ENCODE measurements around the gene SNX7. TPM values are rescaled to one million over a fixed set of nuclear protein-coding genes. Genes with fewer than 3 reads are reported as not detected.

The SNX7 gene
- polyA plus RNA-seq, 2 of the 4 experiments (the other 2 are of a cell fraction): 29.5 to 45.1 TPM

GRCh38 chr1:98769162-98769561 is 107.6 kb downstream of the SNX7 start:
- no peak overlapping the region for H3K27ac ChIP-seq
- 64% methylated on average over 3 of the region's 3 CpGs for WGBS (ENCODE audit: missing lambda C conversion rate)
- H3K4me2 ChIP-seq: no peak overlapping the region
- no peak overlapping the region for H3K4me3 ChIP-seq
- no peaks in the 10 kb centered on the region for H3K4me1 ChIP-seq
- ChIA-PET POLR2A (no interaction called here), CTCF (interaction anchor here (0.9 kb wide), 1 partner anchor 10 kb away, joined by 3 read pairs; no protein-coding TSS in a partner anchor)
- FAIRE-seq: no peak
- TF ChIP-seq EP300 (IDR thresholded peaks at IDR 0.05): no peak
- TF ChIP-seq TFCP2L1 (CRISPR knock-in tag; IDR thresholded peaks at IDR 0.05): no peak
- TF ChIP-seq SREBF2 (IDR thresholded peaks at IDR 0.05): no peak
- no peak for TF ChIP-seq SMC3 (IDR thresholded peaks at IDR 0.05)
- no peak for TF ChIP-seq HMGXB4 (CRISPR knock-in tag; IDR thresholded peaks at IDR 0.05; ENCODE audit: borderline replicate concordance)
- no peak for TF ChIP-seq RAD21 (conservative IDR thresholded peaks at IDR 0.05 in 1 of 2, IDR thresholded peaks at IDR 0.05 in 1 of 2)
- no peak for TF ChIP-seq CBX8 (IDR thresholded peaks at IDR 0.05)
- TF ChIP-seq ZNF302 (CRISPR knock-in tag; IDR thresholded peaks at IDR 0.05): no peak
- no peak for TF ChIP-seq FOXS1 (CRISPR knock-in tag; IDR thresholded peaks at IDR 0.05)
- no peak for TF ChIP-seq ESRRA (IDR thresholded peaks at IDR 0.05; ENCODE audit: borderline replicate concordance, low read length)
- TF ChIP-seq KDM1A (IDR thresholded peaks at IDR 0.05; ENCODE audit: low read depth): no peak
- no peak for TF ChIP-seq HOXB13 (CRISPR knock-in tag; IDR thresholded peaks at IDR 0.05; ENCODE audit: low read depth)
- TF ChIP-seq HOXB5 (CRISPR knock-in tag; IDR thresholded peaks at IDR 0.05): no peak
- no peak for TF ChIP-seq NR3C1 (IDR thresholded peaks at IDR 0.05)
- TF ChIP-seq CBX2 (IDR thresholded peaks at IDR 0.05; ENCODE audit: borderline replicate concordance, low read depth): no peak
- no peak for TF ChIP-seq NFE2L2 (conservative IDR thresholded peaks at IDR 0.05; ENCODE audit: low read length)
- TF ChIP-seq CHD2 (IDR thresholded peaks at IDR 0.05; ENCODE audit: low read length, partially characterized antibody): no peak
- TF ChIP-seq EHMT2 (IDR thresholded peaks at IDR 0.05; ENCODE audit: low read depth): no peak
- no peak for TF ChIP-seq BHLHE40 (IDR thresholded peaks at IDR 0.05; ENCODE audit: low read depth, low read length)
- DNase-seq (ENCODE audit: low read depth in 1 of 2, low spot score in 1 of 2): no peak
- no peaks in the 10 kb centered on the region for H3K9me3 ChIP-seq
- ATAC-seq: no peak

- WGBS (ENCODE audit: missing lambda C conversion rate): 14% methylated on average over 2 of the region's 2 CpGs
- Histone ChIP-seq H3K4me1 (no peaks in the 10 kb centered on the region), H3K27ac (no peak overlapping the region), H3K9me3 (peaks cover 3% of the 10 kb centered on the region; the same call in 1 of the 3 replicates), H3K4me3 (no peak overlapping the region), H3K4me2 (no peak overlapping the region)
- ATAC-seq (no peak), DNase-seq (ENCODE audit: low read depth in 1 of 2, low spot score in 1 of 2) (no peak), FAIRE-seq (no peak)
- ChIA-PET CTCF (no interaction called here), POLR2A (no interaction called here)
- no peak for TF ChIP-seq PBX3 (IDR thresholded peaks at IDR 0.05)
- TF ChIP-seq MYC (IDR thresholded peaks at IDR 0.05; ENCODE audit: borderline replicate concordance, low read length): no peak
- TF ChIP-seq HDAC2 (IDR thresholded peaks at IDR 0.05): no peak
These were observed 120.4 kb downstream of the SNX7 start for GRCh38 chr1:98781906-98782305.

- FAIRE-seq: no peak
- POLR2A ChIA-PET: no interaction called here
These were observed 122.3 kb downstream of the SNX7 start for GRCh38 chr1:98783821-98784220.

More at GRCh38 chr1:98783821-98784220, 122.3 kb downstream of the SNX7 start:
- H3K9me3 ChIP-seq: peaks cover 3% of the 10 kb centered on the region; the same call in 1 of the 3 replicates
- DNase-seq (ENCODE audit: low read depth in 1 of 2, low spot score in 1 of 2) (no peak), ATAC-seq (no peak)
- 64% methylated on average over 6 of the region's 6 CpGs for WGBS (ENCODE audit: missing lambda C conversion rate)
- no peaks in the 10 kb centered on the region for H3K4me1 ChIP-seq
- no peak overlapping the region for H3K4me3 ChIP-seq
- CTCF ChIA-PET: no interaction called here
- H3K27ac ChIP-seq: no peak overlapping the region
- H3K4me2 ChIP-seq: no peak overlapping the region
- TF ChIP-seq CBX8 (IDR thresholded peaks at IDR 0.05) (no peak), ZNF302 (CRISPR knock-in tag; IDR thresholded peaks at IDR 0.05) (no peak), MAX (IDR thresholded peaks at IDR 0.05) (no peak), CHD2 (IDR thresholded peaks at IDR 0.05; ENCODE audit: low read length, partially characterized antibody) (no peak)

Measured in A549 (cell line).